ENCODE results near the gene TTC13. TPM values are rescaled to one million over a fixed set of nuclear protein-coding genes. Genes with fewer than 3 reads are reported as not detected.

TTC13 gene
- total RNA-seq, 1 donor from 2014 or later, result 19.5 TPM

- Mint-ChIP-seq H3K4me1 (ENCODE audit: unreplicated experiment) (no peaks in the 10 kb centered on the region), H3K27ac (ENCODE audit: unreplicated experiment) (no peak overlapping the region), H3K4me3 (ENCODE audit: unreplicated experiment) (no peak overlapping the region), H3K9me3 (ENCODE audit: unreplicated experiment) (peaks cover 33% of the 10 kb centered on the region), H3K36me3 (ENCODE audit: unreplicated experiment) (peaks cover 26% of the 10 kb centered on the region), H3K27me3 (ENCODE audit: unreplicated experiment) (no peaks in the 10 kb centered on the region)
- DNase-seq (ENCODE audit: extremely low spot score, unreplicated experiment), result no peak
- no peak for TF ChIP-seq CTCF (IDR thresholded peaks at IDR 0.05)
Measured at GRCh38 chr1:231001892-231002291, 23.2 kb upstream of the TTC13 start.

GRCh38 chr1:231000639-231001038 lies 22.0 kb upstream of the TTC13 start:
- no peak for TF ChIP-seq CTCF (IDR thresholded peaks at IDR 0.05)
- Mint-ChIP-seq H3K27ac (ENCODE audit: unreplicated experiment) (no peak overlapping the region), H3K4me1 (ENCODE audit: unreplicated experiment) (no peaks in the 10 kb centered on the region), H3K4me3 (ENCODE audit: unreplicated experiment) (no peak overlapping the region), H3K36me3 (ENCODE audit: unreplicated experiment) (peaks cover 25% of the 10 kb centered on the region), H3K9me3 (ENCODE audit: unreplicated experiment) (peaks cover 24% of the 10 kb centered on the region), H3K27me3 (ENCODE audit: unreplicated experiment) (no peaks in the 10 kb centered on the region)
- no peak for DNase-seq (ENCODE audit: extremely low spot score, unreplicated experiment)

- H3K4me1 Mint-ChIP-seq (ENCODE audit: unreplicated experiment), result no peaks in the 10 kb centered on the region
- H3K4me3 Mint-ChIP-seq (ENCODE audit: unreplicated experiment), result no peak overlapping the region
- no peak overlapping the region for H3K27ac Mint-ChIP-seq (ENCODE audit: unreplicated experiment)
- H3K36me3 Mint-ChIP-seq (ENCODE audit: unreplicated experiment), result peaks cover 25% of the 10 kb centered on the region
- DNase-seq (ENCODE audit: extremely low spot score, unreplicated experiment), result no peak
- H3K27me3 Mint-ChIP-seq (ENCODE audit: unreplicated experiment), result no peaks in the 10 kb centered on the region
- no peak for TF ChIP-seq CTCF (IDR thresholded peaks at IDR 0.05)
- peaks cover 20% of the 10 kb centered on the region for H3K9me3 Mint-ChIP-seq (ENCODE audit: unreplicated experiment)
Measured at GRCh38 chr1:231000201-231000600, 21.5 kb upstream of the TTC13 start.

- Mint-ChIP-seq H3K4me3 (ENCODE audit: unreplicated experiment) (no peak overlapping the region), H3K27me3 (ENCODE audit: unreplicated experiment) (no peaks in the 10 kb centered on the region), H3K9me3 (ENCODE audit: unreplicated experiment) (no peaks in the 10 kb centered on the region), H3K4me1 (ENCODE audit: unreplicated experiment) (peaks cover 3% of the 10 kb centered on the region), H3K36me3 (ENCODE audit: unreplicated experiment) (peaks cover 19% of the 10 kb centered on the region), H3K27ac (ENCODE audit: unreplicated experiment) (no peak overlapping the region)
- DNase-seq (ENCODE audit: extremely low spot score, unreplicated experiment), result no peak
- no peak for TF ChIP-seq CTCF (IDR thresholded peaks at IDR 0.05)
Measured at GRCh38 chr1:230994860-230995259, 16.2 kb upstream of the TTC13 start.

- H3K36me3 Mint-ChIP-seq (ENCODE audit: unreplicated experiment), result peaks cover 19% of the 10 kb centered on the region
- no peak overlapping the region for H3K27ac Mint-ChIP-seq (ENCODE audit: unreplicated experiment)
- H3K4me1 Mint-ChIP-seq (ENCODE audit: unreplicated experiment), result peaks cover 3% of the 10 kb centered on the region
- DNase-seq (ENCODE audit: extremely low spot score, unreplicated experiment), result no peak
- no peaks in the 10 kb centered on the region for H3K9me3 Mint-ChIP-seq (ENCODE audit: unreplicated experiment)
- H3K27me3 Mint-ChIP-seq (ENCODE audit: unreplicated experiment), result no peaks in the 10 kb centered on the region
- no peak for TF ChIP-seq CTCF (IDR thresholded peaks at IDR 0.05)
- H3K4me3 Mint-ChIP-seq (ENCODE audit: unreplicated experiment), result no peak overlapping the region
Measured at GRCh38 chr1:230992100-230992774, 13.6 kb upstream of the TTC13 start.

Data from osteocyte (in vitro differentiated cells).